ENCODE measurements around the gene EIF4G1. TPM values are rescaled to one million over a fixed set of nuclear protein-coding genes. Genes with fewer than 3 reads are reported as not detected.

EIF4G1 gene
- total RNA-seq, 2 donors from 2014 or later: 242 to 551 TPM

DNA sequence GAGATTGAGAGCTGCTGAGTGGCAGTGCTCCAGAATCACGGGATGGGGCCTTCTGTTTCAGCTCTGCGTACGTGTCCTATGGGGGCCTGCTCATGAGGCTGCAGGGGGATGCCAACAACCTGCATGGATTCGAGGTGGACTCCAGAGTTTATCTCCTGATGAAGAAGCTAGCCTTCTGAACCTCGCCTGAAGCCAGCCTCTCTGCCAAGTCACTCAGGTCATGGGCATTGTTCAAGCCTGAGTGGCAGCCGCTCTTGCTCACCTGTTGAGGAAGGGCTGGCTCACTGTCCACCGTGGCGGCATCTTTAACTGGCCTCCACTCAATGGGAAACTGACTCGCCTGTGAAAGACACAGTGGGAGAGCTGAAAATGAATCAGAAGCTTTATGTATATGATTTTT lies 53.7 kb downstream of the EIF4G1 start:
- H3K27ac Mint-ChIP-seq: no peak overlapping the region
- H3K9me3 Mint-ChIP-seq: no peaks in the 10 kb centered on the region
- peaks cover 15% of the 10 kb centered on the region for H3K4me1 Mint-ChIP-seq
- H3K27me3 Mint-ChIP-seq: no peaks in the 10 kb centered on the region
- ATAC-seq (replicated peaks): no peak
- peaks cover 77% of the 10 kb centered on the region for H3K36me3 Mint-ChIP-seq (ENCODE audit: low read depth)
- H3K4me3 Mint-ChIP-seq: no peak overlapping the region

DNA sequence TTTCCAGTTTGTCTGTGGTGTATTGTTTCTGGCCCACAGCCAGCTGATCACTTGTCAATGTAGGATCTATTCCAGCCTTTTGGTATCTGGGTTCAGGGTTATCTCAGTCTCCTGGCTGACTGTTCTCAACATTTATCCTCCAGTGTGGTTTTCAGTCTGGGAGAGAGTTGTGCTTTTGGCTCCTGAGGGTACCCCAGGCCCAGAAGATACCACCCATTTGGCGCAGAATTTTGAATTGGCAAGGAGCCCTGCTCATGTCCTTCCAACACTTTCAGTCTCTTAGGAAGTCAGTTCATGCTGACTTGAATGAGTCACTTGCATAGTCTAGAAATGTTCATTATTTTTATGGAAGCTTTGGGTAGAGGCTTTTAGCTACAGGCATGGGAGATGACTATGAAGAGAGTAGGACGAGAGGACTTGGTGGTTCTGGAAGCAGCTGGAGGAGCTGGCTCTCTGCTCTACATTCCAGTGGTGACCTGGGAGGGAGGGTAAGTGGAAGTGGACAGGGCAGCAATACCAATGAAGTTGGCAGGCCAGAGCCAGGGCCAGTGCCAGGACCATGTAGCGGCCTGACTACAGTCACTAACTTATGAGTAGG lies 54.3 kb downstream of the EIF4G1 start:
- H3K9me3 Mint-ChIP-seq: no peaks in the 10 kb centered on the region
- no peak for ATAC-seq (replicated peaks)
- peaks cover 71% of the 10 kb centered on the region for H3K36me3 Mint-ChIP-seq (ENCODE audit: low read depth)
- no peaks in the 10 kb centered on the region for H3K27me3 Mint-ChIP-seq
- H3K27ac Mint-ChIP-seq: peak overlapping the region; percentile 1
- peaks cover 15% of the 10 kb centered on the region for H3K4me1 Mint-ChIP-seq
- no peak overlapping the region for H3K4me3 Mint-ChIP-seq

DNA sequence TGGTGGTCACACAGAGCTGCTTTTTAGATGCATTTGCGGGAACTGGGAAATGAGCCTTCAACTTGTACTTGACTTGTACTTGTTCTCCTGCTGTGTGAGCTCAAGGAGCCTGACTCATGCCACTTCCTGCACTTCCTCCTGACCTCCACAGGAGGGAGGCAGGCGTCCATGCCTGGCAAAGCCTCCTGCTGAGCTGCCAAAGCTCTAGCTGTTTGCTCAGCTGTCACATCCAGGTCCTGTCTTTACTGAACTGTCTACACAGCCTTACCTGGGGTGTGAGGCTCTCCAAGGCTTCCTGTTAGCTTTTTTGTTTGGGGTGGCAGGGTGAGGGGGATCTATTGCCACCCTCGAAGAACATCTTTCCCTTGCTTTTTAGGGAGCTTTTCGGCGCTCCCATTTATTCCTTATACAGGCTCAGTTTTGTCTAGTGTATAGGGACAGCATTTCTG lies 57.2 kb downstream of the EIF4G1 start:
- Mint-ChIP-seq H3K27me3 (peaks cover 4% of the 10 kb centered on the region), H3K9me3 (no peaks in the 10 kb centered on the region), H3K4me1 (peaks cover 4% of the 10 kb centered on the region), H3K4me3 (no peak overlapping the region), H3K36me3 (ENCODE audit: low read depth) (peaks cover 42% of the 10 kb centered on the region), H3K27ac (peak overlapping the region; percentile 71)
- ATAC-seq (replicated peaks): peak; percentile 88

DNA sequence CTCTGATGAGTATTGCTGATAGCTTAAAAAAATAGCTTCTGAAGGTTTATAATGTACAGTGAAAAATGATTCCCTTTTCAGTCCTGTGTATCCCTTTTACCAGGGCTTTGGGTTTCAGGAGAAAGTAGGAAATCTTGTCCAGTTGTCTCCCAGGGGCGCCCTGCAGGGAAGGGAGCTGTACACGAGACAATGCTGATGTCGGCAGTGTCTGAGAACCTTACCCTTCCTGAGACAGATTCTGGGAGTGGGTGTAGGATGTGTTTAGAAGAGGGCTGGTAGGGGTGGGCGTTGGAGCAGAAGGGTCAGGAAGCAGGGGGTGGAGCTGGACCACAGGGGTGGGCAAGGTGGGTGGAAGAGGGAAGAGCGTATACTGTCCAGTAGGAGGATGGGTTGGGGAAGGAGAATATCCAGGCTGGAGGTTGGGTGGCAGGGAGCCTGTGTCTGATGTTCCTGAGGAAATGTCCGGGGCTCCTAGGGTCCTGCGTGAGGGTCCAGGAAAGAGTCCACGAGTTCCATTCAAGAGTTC lies 58.0 kb downstream of the EIF4G1 start:
- H3K36me3 Mint-ChIP-seq (ENCODE audit: low read depth): peaks cover 34% of the 10 kb centered on the region
- H3K9me3 Mint-ChIP-seq: no peaks in the 10 kb centered on the region
- H3K27ac Mint-ChIP-seq: no peak overlapping the region
- ATAC-seq (replicated peaks): no peak
- H3K4me3 Mint-ChIP-seq: no peak overlapping the region
- peaks cover 4% of the 10 kb centered on the region for H3K4me1 Mint-ChIP-seq
- H3K27me3 Mint-ChIP-seq: peaks cover 9% of the 10 kb centered on the region

DNA sequence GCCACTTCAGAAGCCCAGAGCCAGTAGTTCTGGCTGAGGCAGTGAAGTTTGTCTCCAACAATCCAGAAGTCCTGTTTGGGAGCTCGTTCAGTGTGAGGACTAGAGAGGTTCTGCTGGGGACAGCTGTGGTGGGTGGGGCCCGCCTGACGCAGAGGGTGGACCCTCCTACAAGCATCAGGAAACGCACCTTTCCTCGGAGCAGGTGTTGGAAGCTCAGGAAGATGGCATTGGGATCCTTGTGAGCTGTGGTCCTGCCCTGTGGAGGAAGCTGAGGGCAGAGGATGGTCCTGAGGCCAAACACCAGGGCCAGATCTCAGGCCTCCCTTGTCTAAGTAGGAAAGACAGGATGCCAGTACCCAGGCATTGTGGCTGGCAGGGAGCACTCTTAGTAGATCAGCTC lies 58.5 kb downstream of the EIF4G1 start:
- Mint-ChIP-seq H3K27ac (no peak overlapping the region), H3K4me1 (peaks cover 4% of the 10 kb centered on the region), H3K9me3 (no peaks in the 10 kb centered on the region), H3K4me3 (no peak overlapping the region), H3K27me3 (peaks cover 15% of the 10 kb centered on the region), H3K36me3 (ENCODE audit: low read depth) (peaks cover 29% of the 10 kb centered on the region)
- no peak for ATAC-seq (replicated peaks)

DNA sequence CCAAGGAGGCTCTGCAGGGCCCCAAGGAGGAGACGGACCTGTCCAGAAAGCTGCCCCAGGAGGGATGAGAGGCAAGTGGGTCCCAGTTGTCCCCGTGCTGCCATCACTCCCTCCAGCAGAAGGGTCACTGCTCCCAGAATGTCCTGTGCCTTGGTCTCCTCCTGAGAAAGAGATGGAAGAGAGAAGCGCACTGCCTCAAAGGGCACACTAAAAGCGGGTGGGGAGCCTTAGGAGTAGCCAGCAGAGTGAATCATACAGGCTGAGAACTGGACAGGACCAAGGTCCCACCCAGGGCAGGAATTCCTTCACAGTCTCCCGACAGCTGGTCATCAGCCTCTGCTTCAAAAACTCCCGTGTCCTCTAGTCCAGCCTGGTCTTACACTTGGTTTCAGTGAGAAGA lies 59.0 kb downstream of the EIF4G1 start:
- Mint-ChIP-seq H3K27ac (no peak overlapping the region), H3K4me3 (no peak overlapping the region), H3K9me3 (no peaks in the 10 kb centered on the region), H3K27me3 (peaks cover 18% of the 10 kb centered on the region), H3K4me1 (peaks cover 4% of the 10 kb centered on the region), H3K36me3 (ENCODE audit: low read depth) (peaks cover 24% of the 10 kb centered on the region)
- no peak for ATAC-seq (replicated peaks)

DNA sequence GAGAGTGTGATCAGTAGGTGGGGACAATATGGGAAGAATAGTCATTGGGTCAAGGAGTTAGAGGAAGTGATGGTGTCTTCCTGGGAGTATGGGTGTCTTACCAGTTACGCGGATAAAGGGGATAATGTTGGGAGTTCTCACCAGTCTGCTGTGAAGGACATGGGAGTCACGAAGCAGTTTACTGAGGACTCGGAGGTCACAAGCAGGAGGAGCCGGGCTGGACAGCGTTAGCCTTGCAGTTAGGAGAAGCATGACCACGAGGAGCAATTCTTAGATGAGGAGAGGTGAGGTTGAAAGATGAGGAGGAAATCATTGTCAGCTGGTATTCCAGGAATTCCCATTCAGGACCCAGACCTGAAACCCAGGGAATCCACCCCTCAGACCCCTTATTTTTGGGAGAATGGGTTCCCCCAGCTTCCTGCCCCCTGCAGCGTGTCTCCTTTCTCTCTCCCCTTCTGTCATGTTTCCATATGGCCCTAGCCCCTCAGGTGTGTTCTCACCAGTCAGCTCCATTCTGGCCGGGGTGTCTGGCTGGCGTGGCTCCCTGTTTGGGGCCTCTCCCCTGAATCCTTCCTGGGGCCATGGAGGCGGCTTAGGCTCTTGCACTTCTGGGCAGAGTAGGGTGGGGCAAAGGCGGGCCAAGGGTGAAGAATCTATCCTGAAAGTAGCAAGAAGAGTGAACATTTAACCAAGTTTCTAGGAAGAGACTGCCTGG lies 61.5 kb downstream of the EIF4G1 start:
- H3K27ac Mint-ChIP-seq: no peak overlapping the region
- H3K9me3 Mint-ChIP-seq: no peaks in the 10 kb centered on the region
- H3K4me3 Mint-ChIP-seq: no peak overlapping the region
- H3K36me3 Mint-ChIP-seq (ENCODE audit: low read depth): peaks cover 1% of the 10 kb centered on the region
- no peak for ATAC-seq (replicated peaks)
- H3K4me1 Mint-ChIP-seq: peaks cover 4% of the 10 kb centered on the region
- H3K27me3 Mint-ChIP-seq: peaks cover 31% of the 10 kb centered on the region

DNA sequence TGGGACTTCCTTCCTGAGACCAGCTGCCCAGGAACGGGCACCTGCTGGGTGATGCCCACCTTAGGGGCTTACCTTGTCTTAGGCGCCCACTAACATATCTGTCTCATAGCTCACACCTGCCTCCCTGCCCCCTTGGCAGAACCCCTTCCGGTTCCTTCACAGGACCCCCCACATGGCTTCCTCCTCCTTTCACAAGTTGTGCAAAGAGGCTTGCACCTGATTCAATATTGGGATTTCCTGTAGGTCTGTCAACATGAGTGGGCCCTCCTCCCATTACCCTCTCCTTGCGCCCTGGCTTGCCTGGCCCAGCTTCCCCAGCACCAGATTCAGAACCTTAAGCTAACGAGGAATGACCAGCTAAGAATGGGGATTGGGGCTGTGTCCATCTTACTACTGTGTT lies 63.0 kb downstream of the EIF4G1 start:
- ATAC-seq (replicated peaks): no peak
- Mint-ChIP-seq H3K27ac (no peak overlapping the region), H3K4me3 (no peak overlapping the region), H3K4me1 (no peaks in the 10 kb centered on the region), H3K9me3 (no peaks in the 10 kb centered on the region), H3K36me3 (ENCODE audit: low read depth) (no peaks in the 10 kb centered on the region), H3K27me3 (peaks cover 38% of the 10 kb centered on the region)

DNA sequence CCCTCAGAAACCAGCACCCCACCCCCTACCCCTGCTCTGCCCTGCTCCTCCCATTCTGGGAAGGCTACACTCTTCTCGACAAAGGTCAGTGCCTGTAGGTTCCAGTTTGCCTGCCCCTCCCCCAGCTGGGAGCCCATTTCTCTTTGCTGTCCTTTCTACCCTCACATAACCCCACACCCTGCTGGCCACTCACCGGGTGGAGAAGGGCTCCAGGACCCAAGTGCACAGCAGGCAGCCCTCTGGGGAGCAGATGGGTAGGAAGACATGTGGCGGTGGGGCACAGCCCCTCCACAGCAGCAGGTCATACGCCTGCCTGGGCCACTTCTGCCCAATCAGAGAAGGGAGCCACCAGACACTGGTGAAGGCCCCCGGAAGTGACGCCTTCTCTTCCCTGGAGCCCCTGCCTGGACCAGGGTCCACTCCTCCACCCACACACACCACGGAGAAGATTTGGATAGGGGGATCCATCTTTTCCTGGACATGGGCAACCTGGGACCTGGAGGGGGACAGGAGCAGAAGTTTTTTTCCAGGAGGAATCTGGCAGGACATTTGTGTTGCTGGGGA lies 63.6 kb downstream of the EIF4G1 start, which contains the start of gene THPO:
TSS of gene THPO (minus strand) at position 326 of the 564 bp plus-strand sequence. CDS start 1,948 bp downstream, outside the sequence.
- no peaks in the 10 kb centered on the region for H3K9me3 Mint-ChIP-seq
- peaks cover 44% of the 10 kb centered on the region for H3K27me3 Mint-ChIP-seq
- no peak within 1 kb of the TSS for H3K27ac Mint-ChIP-seq
- ATAC-seq (replicated peaks): no peak
- H3K36me3 Mint-ChIP-seq (ENCODE audit: low read depth): no peaks in the 10 kb centered on the region
- no peaks in the 10 kb centered on the region for H3K4me1 Mint-ChIP-seq
- peak within 1 kb of the TSS; percentile 69 for H3K4me3 Mint-ChIP-seq

DNA sequence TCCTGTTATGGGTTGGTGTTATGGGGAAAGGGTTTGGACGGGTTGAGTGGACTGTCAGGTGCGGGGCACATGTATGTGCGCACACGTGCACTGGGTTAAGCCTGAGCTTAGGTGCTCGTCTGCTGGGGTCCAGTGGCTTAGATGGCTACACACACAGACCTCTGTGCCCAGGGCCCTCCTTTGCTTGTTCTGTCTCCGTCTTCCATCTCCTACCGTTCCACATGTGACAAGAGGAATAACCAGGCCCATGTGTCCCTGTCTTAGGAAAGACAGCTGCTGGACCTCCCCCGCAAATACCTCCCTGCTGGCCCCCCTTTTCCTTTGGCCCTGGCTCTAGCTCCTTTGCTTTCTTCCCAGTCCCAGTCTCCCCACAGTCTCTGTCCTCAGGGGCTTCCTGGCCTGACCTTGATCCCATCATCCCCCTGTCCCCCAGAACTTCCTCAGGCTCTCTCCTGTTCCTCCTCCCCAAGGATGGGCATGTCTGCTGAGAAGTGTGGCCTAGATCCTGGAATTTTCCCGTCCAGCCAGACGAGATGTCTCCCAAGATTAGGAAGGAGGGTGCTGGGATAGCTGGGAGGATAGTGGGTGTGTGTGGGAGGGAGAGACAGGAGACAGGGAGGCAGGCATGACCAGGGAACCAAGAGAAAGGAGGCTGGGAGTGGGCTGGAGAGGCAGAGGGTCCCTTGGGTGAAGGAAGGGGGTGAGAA lies 64.4 kb downstream of the EIF4G1 start:
- ATAC-seq (replicated peaks): no peak
- Mint-ChIP-seq H3K36me3 (ENCODE audit: low read depth) (no peaks in the 10 kb centered on the region), H3K9me3 (no peaks in the 10 kb centered on the region), H3K27me3 (peaks cover 44% of the 10 kb centered on the region), H3K27ac (no peak overlapping the region), H3K4me1 (no peaks in the 10 kb centered on the region), H3K4me3 (peak overlapping the region; percentile 69)

DNA sequence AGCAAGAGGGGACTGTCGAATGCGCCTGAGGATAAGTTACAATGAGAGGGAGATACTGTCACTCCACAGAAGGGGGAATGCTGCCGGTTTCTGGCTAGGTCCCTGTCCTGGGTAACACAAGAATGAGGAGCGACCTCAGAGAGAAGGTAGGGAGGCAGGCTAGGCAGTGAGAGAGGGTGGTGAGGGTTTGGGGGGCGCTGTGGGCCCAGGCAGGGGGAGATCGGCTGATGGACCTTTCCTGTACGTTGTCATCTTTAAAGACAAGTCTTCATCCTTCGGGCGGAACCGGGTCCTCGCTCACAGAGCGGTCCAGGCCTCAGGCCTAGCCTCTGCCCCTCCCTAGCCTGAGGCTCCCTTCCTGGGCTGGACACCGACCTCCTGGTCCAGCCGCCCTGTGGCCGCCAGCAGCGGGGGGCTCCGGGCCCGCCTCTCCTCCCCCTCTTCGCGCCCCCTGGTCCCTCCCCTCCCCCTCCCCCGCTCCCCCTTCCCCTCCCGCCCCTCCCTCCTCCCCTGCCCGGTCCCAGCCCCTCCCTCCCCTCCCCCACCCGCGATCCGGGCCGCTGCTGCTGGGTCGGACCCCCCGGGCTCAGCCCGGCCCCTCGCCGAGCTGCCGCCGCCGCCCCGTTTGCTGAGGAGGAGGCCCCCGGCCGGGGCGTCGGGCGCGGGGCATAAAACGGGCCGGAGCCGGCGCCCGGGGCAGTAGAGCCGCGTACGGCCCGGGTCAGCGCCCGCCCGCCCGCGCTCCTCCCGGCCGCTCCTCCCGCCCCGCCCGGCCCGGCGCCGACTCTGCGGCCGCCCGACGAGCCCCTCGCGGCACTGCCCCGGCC lies 65.2 kb downstream of the EIF4G1 start, which contains the start of gene CHRD:
TSS of gene CHRD (plus strand) at position 697 of the 827 bp plus-strand sequence. CDS start 265 bp downstream, outside the sequence.
- no peaks in the 10 kb centered on the region for H3K4me1 Mint-ChIP-seq
- H3K36me3 Mint-ChIP-seq (ENCODE audit: low read depth): no peaks in the 10 kb centered on the region
- no peak for ATAC-seq (replicated peaks)
- no peak within 1 kb of the TSS for H3K27ac Mint-ChIP-seq
- H3K27me3 Mint-ChIP-seq: peaks cover 44% of the 10 kb centered on the region
- peak within 1 kb of the TSS; percentile 69 for H3K4me3 Mint-ChIP-seq
- no peaks in the 10 kb centered on the region for H3K9me3 Mint-ChIP-seq

DNA sequence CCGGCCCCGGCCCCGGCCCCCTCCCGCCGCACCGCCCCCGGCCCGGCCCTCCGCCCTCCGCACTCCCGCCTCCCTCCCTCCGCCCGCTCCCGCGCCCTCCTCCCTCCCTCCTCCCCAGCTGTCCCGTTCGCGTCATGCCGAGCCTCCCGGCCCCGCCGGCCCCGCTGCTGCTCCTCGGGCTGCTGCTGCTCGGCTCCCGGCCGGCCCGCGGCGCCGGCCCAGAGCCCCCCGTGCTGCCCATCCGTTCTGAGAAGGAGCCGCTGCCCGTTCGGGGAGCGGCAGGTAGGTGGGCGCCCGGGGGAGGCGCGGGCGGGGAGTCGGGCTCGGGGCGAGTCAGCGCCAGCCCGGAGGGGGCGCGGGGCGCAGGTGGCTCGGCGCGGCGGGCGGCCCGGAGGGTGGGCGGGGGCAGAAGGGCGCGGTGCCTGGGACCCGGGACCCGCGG lies 65.8 kb downstream of the EIF4G1 start:
- H3K4me1 Mint-ChIP-seq: no peaks in the 10 kb centered on the region
- no peak overlapping the region for H3K27ac Mint-ChIP-seq
- no peaks in the 10 kb centered on the region for H3K36me3 Mint-ChIP-seq (ENCODE audit: low read depth)
- no peaks in the 10 kb centered on the region for H3K9me3 Mint-ChIP-seq
- peaks cover 48% of the 10 kb centered on the region for H3K27me3 Mint-ChIP-seq
- H3K4me3 Mint-ChIP-seq: no peak overlapping the region
- ATAC-seq (replicated peaks): peak; percentile 53

DNA sequence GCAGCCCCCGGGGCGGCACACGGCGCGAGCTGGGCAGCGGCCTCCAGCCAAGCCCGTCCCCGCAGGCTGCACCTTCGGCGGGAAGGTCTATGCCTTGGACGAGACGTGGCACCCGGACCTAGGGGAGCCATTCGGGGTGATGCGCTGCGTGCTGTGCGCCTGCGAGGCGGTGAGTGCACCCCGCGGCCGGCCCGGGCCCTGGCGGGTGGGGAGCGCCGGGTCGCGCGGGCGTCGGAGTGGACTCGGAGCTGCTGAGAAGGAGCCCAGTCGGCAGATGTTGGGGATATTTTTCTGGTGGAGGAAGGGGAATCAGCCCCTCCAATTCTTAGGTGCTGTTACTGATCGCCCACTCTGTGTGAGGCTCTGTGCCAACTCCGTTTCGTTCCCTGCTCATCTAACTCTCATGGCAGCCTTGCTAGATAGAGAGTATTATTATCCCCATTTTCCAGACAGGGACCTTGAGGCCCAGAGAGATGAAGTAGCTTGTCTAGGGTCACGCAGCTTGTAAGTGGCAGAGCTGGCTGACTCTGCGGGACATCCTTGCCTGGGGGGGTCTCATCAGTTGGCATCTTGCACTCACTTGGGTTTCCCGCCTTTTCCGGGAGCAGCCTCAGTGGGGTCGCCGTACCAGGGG lies 66.3 kb downstream of the EIF4G1 start:
- Mint-ChIP-seq H3K4me1 (no peaks in the 10 kb centered on the region), H3K9me3 (no peaks in the 10 kb centered on the region), H3K27ac (no peak overlapping the region), H3K36me3 (ENCODE audit: low read depth) (no peaks in the 10 kb centered on the region), H3K4me3 (peak overlapping the region; percentile 49), H3K27me3 (peaks cover 44% of the 10 kb centered on the region)
- peak; percentile 43 for ATAC-seq (replicated peaks)
